Measurements from ENCODE around the gene TMC8.
"Not testable (repeated sequence)": the region's sequence is repeated elsewhere in the genome, so short reads cannot be mapped to it uniquely, and the experiment has no call there.

The TMC8 gene

DNA sequence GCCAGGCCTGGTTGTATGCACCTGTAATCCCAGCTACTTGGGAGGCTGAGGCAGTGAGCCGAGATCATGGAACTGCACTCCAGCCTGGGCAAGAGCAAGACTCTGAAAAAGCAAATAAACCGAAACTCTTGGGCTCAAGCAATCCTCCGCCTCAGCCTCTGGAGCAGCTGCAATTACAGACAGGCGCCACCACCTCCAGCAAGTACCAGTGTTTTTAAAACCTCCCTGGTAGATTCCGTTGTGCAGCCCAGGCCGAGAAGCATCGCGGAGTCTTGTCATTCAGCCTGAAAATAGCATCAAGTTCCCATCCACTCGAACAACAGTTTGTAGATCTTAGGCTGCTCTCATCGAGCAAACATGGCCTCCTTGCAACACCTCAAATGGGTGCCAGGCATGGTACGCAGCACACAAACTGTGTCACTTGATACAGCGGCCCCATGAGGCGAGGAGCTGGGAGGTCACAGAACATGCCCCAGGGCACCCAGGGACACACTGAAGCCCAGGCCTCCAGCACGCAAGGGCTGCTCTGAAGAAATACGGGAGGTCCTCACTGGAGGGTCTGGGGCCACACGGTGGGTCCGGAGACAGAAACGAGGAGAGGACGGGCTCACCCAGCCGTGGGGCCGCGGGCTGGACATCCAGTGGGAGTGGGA is 20.1 kb upstream of the TMC8 start:
- DNase-seq = no peak

DNA sequence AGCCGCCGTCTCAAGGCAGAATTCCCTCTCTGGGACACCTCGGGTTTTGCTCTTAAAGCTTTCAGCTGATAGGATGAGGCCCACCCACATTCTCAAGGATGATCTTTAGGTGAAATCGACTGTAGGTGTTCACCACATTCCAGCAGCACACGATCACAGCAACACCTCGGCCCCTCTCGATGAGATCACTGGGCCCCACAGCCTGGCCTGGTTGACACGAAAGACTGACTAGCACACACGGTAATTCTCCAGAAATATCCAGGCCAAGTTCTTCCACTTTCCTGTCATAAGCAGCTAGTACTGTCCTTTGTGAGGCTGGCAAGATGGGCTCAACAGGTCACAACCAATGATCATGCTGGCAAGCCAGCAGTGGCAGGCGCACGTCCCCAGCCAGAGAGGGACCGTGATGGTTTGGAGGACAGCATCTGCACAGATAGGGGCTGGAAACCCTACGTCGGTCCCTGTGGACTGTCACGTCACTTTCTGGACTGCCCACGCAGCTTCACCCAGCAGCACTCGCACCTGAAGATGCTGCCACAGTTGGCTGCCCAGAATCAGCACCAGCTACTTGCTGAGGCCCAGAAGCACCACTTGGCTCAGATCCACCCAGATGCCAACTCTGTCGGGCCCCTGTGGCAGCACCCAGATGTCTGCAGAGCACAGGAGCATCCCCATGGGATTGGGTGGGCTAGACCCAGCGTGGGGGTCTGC is 19.4 kb upstream of the TMC8 start:
- no peak for DNase-seq

GRCh38 chr17:78111727-78112517 is 18.6 kb upstream of the TMC8 start:
- DNase-seq = no peak

GRCh38 chr17:78112518-78113471 is 17.8 kb upstream of the TMC8 start:
- peak; percentile 58 to 61 for DNase-seq

DNA sequence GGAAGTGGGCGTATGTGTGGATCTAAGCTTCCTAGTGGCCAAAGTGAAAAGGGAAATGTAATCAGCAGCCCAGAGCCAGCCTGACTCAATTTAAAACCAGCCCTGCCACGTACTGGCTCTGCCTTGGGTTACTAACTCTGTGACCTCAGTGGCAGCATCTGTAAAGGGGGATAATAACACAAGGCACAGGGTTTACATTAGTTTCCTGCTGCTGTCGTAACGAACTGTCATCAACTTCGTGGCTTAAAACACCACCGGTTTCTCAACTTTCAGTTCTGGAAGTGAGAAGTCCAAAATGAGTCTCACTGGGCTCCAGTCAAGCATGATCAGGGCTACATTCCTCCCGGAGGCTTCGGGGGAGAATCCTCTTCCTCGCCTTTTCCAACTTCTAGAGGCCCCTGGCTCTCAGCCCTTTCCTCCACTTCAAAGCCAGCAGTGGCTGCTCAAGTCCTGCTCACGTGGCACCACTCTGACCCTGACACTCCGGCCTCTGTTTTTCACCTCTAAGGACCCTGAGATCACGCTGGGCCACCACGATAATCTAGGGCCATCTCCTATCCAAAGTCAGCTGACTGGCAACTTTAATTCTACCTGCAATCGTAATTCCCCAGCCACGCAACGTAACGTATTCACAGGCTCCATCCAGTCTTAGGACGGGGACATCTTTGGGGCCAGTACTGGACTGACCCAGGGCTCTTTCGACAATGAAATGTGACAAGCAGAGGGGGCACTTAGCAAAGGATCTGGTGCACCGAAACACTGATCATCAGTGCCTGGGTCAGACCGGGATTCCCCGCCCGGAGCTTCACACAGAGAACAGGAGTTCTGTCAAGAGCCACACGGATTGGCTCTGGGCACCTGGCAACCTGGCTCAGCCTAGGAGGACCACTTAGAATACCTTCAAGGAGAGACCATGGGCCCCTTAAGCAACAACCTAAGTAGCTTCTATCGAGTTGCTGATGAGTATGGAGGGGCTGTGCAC is 16.5 kb upstream of the TMC8 start:
- DNase-seq = no peak

- DNase-seq = no peak
These were observed 15.5 kb upstream of the TMC8 start for GRCh38 chr17:78114831-78115723.

DNA sequence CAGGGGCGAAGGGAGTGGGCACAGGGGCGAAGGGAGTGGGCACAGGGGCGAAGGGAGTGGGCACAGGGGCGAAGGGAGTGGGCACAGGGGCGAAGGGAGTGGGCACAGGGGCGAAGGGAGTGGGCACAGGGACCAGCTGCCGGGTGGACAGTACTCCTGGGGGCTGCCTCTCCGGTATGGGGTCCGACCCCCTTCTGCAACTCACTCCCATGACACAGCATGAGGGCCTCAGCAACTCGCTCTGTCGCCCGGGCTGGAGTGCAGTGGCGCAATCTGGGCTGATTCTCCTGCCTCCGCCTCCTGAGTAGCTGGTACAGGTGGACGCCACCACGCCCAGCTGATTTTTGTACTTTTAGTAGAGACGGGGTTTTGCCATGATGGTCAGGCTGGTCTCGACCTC is 14.8 kb upstream of the TMC8 start:
- not testable (repeated sequence) for DNase-seq

- no peak for DNase-seq
These were observed 14.2 kb upstream of the TMC8 start for GRCh38 chr17:78116411-78116810.

DNA sequence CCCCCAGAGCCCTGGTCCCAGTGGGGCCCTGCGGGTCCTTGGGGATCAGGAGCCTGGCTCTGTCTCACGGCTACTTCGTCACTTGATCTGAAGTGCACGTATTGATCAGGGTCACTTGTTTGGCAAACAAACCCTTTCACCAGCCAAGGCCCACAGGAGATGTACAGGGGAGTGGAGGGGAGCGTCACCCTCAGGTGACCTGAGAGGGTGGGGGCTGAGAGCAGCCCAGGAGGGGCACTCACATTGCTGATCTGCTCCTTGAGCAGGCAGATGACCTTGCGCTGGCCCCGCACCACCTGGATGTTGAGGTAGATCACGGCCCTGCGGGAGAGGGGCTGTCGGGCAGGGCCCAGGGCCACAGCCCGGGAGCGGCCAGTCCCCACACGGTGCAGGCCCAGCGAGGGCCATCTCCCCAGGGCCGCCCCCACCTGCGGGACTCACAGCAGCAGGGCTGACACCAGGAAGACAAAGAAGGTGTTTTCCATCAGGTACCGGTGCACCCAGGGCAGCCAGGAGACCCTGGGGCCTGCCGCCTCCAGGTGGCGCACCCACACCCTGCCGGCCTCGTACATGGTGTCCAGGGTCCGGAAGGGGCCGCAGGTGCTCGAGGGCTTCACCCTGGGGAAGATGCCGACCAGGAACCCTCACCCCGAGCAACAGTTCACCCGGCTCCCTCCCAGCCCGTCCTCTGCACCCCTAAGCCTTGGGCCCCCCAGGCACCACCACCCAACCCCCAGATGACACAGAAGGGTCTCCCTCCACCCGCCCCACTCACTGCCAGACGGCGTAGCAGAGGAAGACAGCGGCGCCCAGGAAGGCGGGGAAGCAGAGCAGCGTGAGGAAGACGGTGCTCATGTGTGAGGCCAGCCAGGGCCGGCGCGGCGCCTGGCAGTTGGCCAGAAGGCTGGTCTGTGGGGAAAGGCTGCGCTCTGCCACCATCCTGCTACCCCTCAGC is 13.3 kb upstream of the TMC8 start:
- peak; percentile 18 to 31 for DNase-seq

DNA sequence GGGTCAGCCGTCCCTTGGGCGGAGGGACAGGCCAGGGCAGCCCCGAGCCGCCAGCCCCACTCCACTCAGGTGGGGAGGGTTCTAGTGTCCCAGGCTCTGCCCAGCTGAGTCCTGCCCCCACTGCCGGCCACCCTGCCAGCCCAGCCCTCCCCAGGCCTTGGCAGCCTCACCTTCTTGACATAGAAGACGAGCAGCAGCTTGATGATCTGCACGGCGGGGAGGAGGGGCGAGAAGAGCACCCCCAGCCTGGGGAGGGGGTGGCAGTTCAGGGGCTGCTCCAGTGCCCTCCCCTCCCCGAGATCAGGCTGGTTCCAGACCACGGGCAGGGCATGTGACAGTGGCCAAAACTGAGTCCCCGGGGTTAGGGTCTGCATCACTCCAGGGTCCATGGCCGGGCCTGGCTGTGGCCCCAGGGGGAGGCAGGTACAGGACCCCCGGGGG is 11.8 kb upstream of the TMC8 start:
- DNase-seq = no peak

GRCh38 chr17:78120537-78120936 is 10.0 kb upstream of the TMC8 start:
- no peak for DNase-seq

- no peak for DNase-seq
These were observed 9.4 kb upstream of the TMC8 start for GRCh38 chr17:78120971-78121800.

- DNase-seq = no peak
These were observed 8.8 kb upstream of the TMC8 start for GRCh38 chr17:78121801-78122215.

- no peak for DNase-seq
These were observed 8.2 kb upstream of the TMC8 start for GRCh38 chr17:78122216-78122930.

DNA sequence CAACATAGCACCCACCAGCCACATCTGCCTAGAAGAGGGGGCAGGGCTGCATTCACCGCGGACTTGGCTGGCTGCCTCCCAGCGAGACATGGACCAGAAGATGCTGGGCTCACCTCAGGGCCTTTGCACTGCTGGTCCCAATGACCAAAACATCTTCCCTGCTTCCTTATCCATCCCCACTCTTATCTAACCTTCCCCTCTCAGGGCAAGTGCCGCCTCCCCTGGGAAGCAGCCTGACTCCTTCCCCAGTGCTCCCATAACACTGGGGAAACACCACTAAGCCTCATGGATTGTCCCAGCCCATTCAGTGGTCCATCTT is 7.7 kb upstream of the TMC8 start:
- DNase-seq = no peak

DNA sequence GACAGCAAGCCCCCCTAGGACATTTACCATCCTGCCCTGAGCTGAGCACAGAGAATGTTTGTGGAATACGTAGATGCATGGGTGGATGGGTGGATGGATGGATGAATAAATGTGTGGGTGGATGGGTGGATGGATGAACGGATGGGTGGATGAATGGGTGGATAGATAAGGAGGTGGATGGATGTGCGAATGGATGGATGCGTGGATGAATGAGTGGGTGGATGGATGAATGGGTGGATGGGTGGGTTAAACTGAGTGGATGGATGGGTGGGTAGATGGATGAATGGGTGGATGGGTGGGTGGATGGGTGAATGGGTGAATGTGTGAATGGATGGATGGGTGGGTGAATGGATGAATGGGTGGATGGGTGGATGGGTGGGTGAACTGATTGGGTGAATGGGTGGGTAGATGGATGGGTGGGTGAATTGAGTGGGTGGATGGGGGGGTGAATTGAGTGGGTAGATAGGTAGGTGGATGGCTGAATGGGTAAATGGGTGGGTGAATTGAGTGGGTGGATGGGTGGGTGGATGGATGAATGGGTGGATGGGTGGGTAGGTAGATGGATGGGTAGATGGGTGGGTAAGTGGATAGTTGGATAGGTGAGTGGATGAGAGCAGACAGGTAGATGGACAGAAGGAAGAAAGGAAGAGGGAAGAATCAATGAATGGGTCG is 7.2 kb upstream of the TMC8 start:
- DNase-seq = no peak

Measured in NCI-H2081 (cell line).